Keratinocyte (primary cell): ENCODE data around the gene MELK. TPM values are rescaled to one million over a fixed set of nuclear protein-coding genes. Genes with fewer than 3 reads are reported as not detected.

Experiments
- DNase-seq: peaks from one replicate; pipeline ENCODE4 v3.0.0-alpha.2; 2011; ENCODE audit warnings: low read depth, missing footprints, low spot score
- FAIRE-seq: peaks from 2 replicates; lab custom pipeline; 2011; peaks lifted over from hg19 to GRCh38; lab: Jason Lieb, UNC
- H2AFZ ChIP-seq: 2 replicates; pipeline ENCODE4 v1.6.0; 2012; ENCODE audit warnings: low read length, control low read depth, inconsistent platforms; ENCODE audit not compliant: control insufficient read depth
- H3K27ac ChIP-seq: 2 replicates; pipeline ENCODE4 v1.5.1; 2011; ENCODE audit warnings: low read length; ENCODE audit not compliant: control insufficient read depth, insufficient read depth
- H3K27me3 ChIP-seq: 3 replicates; pipeline ENCODE4 v1.6.0; 2011; ENCODE audit warnings: low read length; ENCODE audit not compliant: control insufficient read depth, insufficient read depth; ENCODE audit errors: extremely low read depth
- H3K36me3 ChIP-seq, 2 experiments: 2 replicates in 1 of 2; 3 replicates in 1 of 2; pipeline ENCODE4 v1.5.1; 2011; ENCODE audit warnings: low read length in 2 of 2, mild to moderate bottlenecking in 1 of 2; ENCODE audit not compliant: control insufficient read depth in 2 of 2, insufficient read depth in 2 of 2; ENCODE audit errors: extremely low read depth in 1 of 2
- H3K4me1 ChIP-seq: 3 replicates; pipeline ENCODE4 v1.5.1; 2011; ENCODE audit warnings: low read length; ENCODE audit not compliant: control insufficient read depth, insufficient read depth; ENCODE audit errors: extremely low read depth
- H3K4me2 ChIP-seq: 3 replicates; pipeline ENCODE4 v1.6.0; 2011; ENCODE audit warnings: low read depth, low read length; ENCODE audit not compliant: control insufficient read depth, insufficient read depth; ENCODE audit errors: extremely low read depth
- H3K4me3 ChIP-seq, 3 experiments: fragments of 200-600 bp in 1 of 3; sonication (generic) in 1 of 3; 2 replicates in 2 of 3; 3 replicates in 1 of 3; pipeline ENCODE4 v1.5.1; 2011 to 2016; ENCODE audit warnings: low read length in 3 of 3, mild to moderate bottlenecking in 3 of 3, control low read depth in 2 of 3, inconsistent platforms in 1 of 3, low read depth in 1 of 3, mixed read lengths in 1 of 3, mixed run types in 1 of 3, moderate library complexity in 1 of 3; ENCODE audit not compliant: control insufficient read depth in 2 of 3, insufficient read depth in 2 of 3; ENCODE audit errors: extremely low read depth in 1 of 3
- H3K79me2 ChIP-seq: 2 replicates; pipeline ENCODE4 v1.6.0; 2012; ENCODE audit warnings: low read length; ENCODE audit not compliant: control insufficient read depth, insufficient read depth
- H3K9ac ChIP-seq: 3 replicates; pipeline ENCODE4 v1.6.0; 2011; ENCODE audit warnings: low read length; ENCODE audit not compliant: control insufficient read depth, insufficient read depth; ENCODE audit errors: extremely low read depth
- H3K9me1 ChIP-seq: 3 replicates; pipeline ENCODE4 v1.6.0; 2011; ENCODE audit warnings: low read length; ENCODE audit not compliant: control insufficient read depth, insufficient read depth; ENCODE audit errors: extremely low read depth
- H3K9me3 ChIP-seq: 2 replicates; pipeline ENCODE4 v1.5.1; 2012; ENCODE audit warnings: low read depth, low read length; ENCODE audit not compliant: control insufficient read depth
- H4K20me1 ChIP-seq: 3 replicates; pipeline ENCODE4 v1.6.0; 2011; ENCODE audit warnings: low read length; ENCODE audit not compliant: control insufficient read depth, insufficient read depth; ENCODE audit errors: extremely low read depth
- EZH2 ChIP-seq: IDR thresholded peaks from one replicate; pipeline ENCODE4 v1.6.1; 2012; ENCODE audit warnings: inconsistent platforms, mild to moderate bottlenecking, low read length, moderate library complexity
- dilution Hi-C: fragments of 300-500 bp; cut with MboI; formaldehyde crosslinking; loops from one replicate; pipeline ENCODE4 v1.7.0; 2020; ENCODE audit warnings: low sequenced_read_pairs; ENCODE audit not compliant: extremely low pct_ligation_motif_present
- polyA plus RNA-seq, 5 experiments: library from polyadenylated mRNA; depleted of rRNA in 3 of 5; stranded (reverse) in 3 of 5; stranded (forward) in 1 of 5; unstranded in 1 of 5; fragments of >200 nt; gene quantifications; 1 replicate in 1 of 5; 2 replicates in 3 of 5; 3 replicates in 1 of 5; pipeline versions ENCODE4 v1.2.1 to v1.2.3, GENCODE V29; 2011 to 2012; ENCODE audit warnings: missing spikeins in 2 of 5, low read depth in 1 of 5, low replicate concordance in 1 of 5
- TF ChIP-seq, protein P1 (sequence below), 3 experiments: IDR thresholded peaks in 1 of 3; conservative IDR thresholded peaks in 1 of 3; optimal IDR thresholded peaks in 1 of 3; 2 replicates in 2 of 3; 3 replicates in 1 of 3; pipeline versions ENCODE3 to v1.5.1; 2011; ENCODE audit warnings: low read length in 3 of 3, mild to moderate bottlenecking in 3 of 3, moderate library complexity in 2 of 3, control low read depth in 1 of 3, inconsistent platforms in 1 of 3; ENCODE audit not compliant: insufficient read depth in 2 of 3; ENCODE audit errors: extremely low read depth in 1 of 3

Gene MELK
- polyA plus RNA-seq, 1 donor (not counting 4 experiments of a cell fraction or from before 2014, with no cell fraction given): 45.3 TPM

GRCh38 chr9:36690412-36691168, 117.9 kb downstream of the MELK start:
- Histone ChIP-seq H3K79me2 (no peaks in the 10 kb centered on the region), H3K4me3 (no peak overlapping the region), H4K20me1 (no peaks in the 10 kb centered on the region), H3K27ac (no peak overlapping the region), H3K4me1 (no peaks in the 10 kb centered on the region), H3K4me2 (no peak overlapping the region), H3K9ac (no peak overlapping the region), H3K9me3 (no peaks in the 10 kb centered on the region), H3K27me3 (no peaks in the 10 kb centered on the region), H3K36me3 (no peaks in the 10 kb centered on the region), H3K9me1 (no peaks in the 10 kb centered on the region), H2AFZ (no peak overlapping the region)
- dilution Hi-C loops: no loop called here
- DNase-seq: no peak
- no peak for FAIRE-seq
- TF ChIP-seq EZH2: no peak
- TF ChIP-seq, protein P1, sequence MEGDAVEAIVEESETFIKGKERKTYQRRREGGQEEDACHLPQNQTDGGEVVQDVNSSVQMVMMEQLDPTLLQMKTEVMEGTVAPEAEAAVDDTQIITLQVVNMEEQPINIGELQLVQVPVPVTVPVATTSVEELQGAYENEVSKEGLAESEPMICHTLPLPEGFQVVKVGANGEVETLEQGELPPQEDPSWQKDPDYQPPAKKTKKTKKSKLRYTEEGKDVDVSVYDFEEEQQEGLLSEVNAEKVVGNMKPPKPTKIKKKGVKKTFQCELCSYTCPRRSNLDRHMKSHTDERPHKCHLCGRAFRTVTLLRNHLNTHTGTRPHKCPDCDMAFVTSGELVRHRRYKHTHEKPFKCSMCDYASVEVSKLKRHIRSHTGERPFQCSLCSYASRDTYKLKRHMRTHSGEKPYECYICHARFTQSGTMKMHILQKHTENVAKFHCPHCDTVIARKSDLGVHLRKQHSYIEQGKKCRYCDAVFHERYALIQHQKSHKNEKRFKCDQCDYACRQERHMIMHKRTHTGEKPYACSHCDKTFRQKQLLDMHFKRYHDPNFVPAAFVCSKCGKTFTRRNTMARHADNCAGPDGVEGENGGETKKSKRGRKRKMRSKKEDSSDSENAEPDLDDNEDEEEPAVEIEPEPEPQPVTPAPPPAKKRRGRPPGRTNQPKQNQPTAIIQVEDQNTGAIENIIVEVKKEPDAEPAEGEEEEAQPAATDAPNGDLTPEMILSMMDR (optimal IDR thresholded peaks at IDR 0.05 in 1 of 3, IDR thresholded peaks at IDR 0.05 in 1 of 3, conservative IDR thresholded peaks at IDR 0.05 in 1 of 3; ENCODE audit: extremely low read depth in 1 of 3, insufficient read depth in 2 of 3, low read length in 3 of 3): no peak

GRCh38 chr9:36691671-36692070, 119.0 kb downstream of the MELK start:
- Histone ChIP-seq H3K9me1 (no peaks in the 10 kb centered on the region), H3K4me2 (no peak overlapping the region), H3K36me3 (no peaks in the 10 kb centered on the region), H2AFZ (no peak overlapping the region), H3K4me3 (no peak overlapping the region), H3K9me3 (no peaks in the 10 kb centered on the region), H3K27me3 (no peaks in the 10 kb centered on the region), H4K20me1 (no peaks in the 10 kb centered on the region), H3K4me1 (no peaks in the 10 kb centered on the region), H3K79me2 (no peaks in the 10 kb centered on the region), H3K9ac (no peak overlapping the region), H3K27ac (no peak overlapping the region)
- FAIRE-seq (no peak), DNase-seq (no peak)
- TF ChIP-seq EZH2: no peak
- TF ChIP-seq, protein P1 (optimal IDR thresholded peaks at IDR 0.05 in 1 of 3, IDR thresholded peaks at IDR 0.05 in 1 of 3, conservative IDR thresholded peaks at IDR 0.05 in 1 of 3; ENCODE audit: extremely low read depth in 1 of 3, insufficient read depth in 2 of 3, low read length in 3 of 3): no peak
- dilution Hi-C loops: no loop called here
